AG04450 (cell line): ENCODE results near the gene CDH26. TPM values are rescaled to one million over a fixed set of nuclear protein-coding genes. Genes with fewer than 3 reads are reported as not detected.

Source experiments
- CTCF ChIA-PET: fragments of 300-600, 350-600 bp; formaldehyde crosslinking; extraction: SDS; loops from one replicate; lab custom pipeline; 2022; ENCODE audit warnings: antibody characterized with exemption, inconsistent platforms; lab: Charles Lee
- POLR2A ChIA-PET: fragments of 350-600 bp; formaldehyde crosslinking; extraction: SDS; loops from one replicate; lab custom pipeline; 2021; ENCODE audit warnings: antibody characterized with exemption, inconsistent platforms; lab: Yijun Ruan, JAX
- DNase-seq: peaks from one replicate; pipeline ENCODE4 v3.0.0-alpha.2; 2011; ENCODE audit warnings: low read depth, low spot score
- H3K27ac ChIP-seq: one replicate; pipeline ENCODE4 v1.5.1; 2012; ENCODE audit warnings: low read depth, low read length, control low read depth
- H3K27me3 ChIP-seq: one replicate; pipeline ENCODE4 v1.6.0; 2012; ENCODE audit warnings: low read length; ENCODE audit not compliant: control insufficient read depth, insufficient read depth
- H3K4me3 ChIP-seq: 2 replicates; pipeline ENCODE4 v1.5.1; 2011; ENCODE audit warnings: mild to moderate bottlenecking, low read depth, low read length, control low read depth
- H3K9me3 ChIP-seq: 2 replicates; pipeline ENCODE4 v1.5.1; 2012; ENCODE audit warnings: low read length; ENCODE audit not compliant: control insufficient read depth, insufficient read depth
- polyA plus RNA-seq: library from polyadenylated mRNA; depleted of rRNA; stranded (reverse); fragments of >200 nt; gene quantifications from 2 replicates; pipeline ENCODE4 v1.2.3, GENCODE V29; 2011
- TF ChIP-seq, protein P1 (sequence below): IDR thresholded peaks from 2 replicates; pipeline ENCODE4 v1.5.1; 2011; ENCODE audit warnings: low read depth, low read length, control low read depth, inconsistent platforms

CDH26 gene
- polyA plus RNA-seq, 1 experiment = 0.10 TPM

DNA sequence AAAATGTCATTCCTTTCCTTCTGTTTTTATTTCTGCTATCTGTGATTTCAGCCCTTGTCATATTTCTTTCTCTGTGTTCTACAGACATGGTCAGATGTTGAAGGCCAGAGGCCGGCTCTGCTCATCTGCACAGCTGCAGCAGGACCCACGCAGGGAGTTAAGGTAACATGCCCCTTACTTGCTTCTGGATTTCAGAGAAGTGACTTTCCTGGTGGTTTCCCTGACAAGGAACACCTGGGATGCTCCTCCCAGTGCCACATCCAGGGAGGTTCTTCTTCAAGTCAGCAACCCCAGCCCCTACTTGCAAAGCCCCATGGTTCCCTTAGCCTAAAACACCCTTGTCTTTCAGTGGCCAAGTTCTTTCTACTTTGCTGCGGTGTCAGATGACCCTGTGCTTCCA, 41.3 kb downstream of the CDH26 start:
- H3K27me3 ChIP-seq = peaks cover 14% of the 10 kb centered on the region
- DNase-seq = no peak
- no peak overlapping the region for H3K4me3 ChIP-seq
- ChIA-PET POLR2A (no interaction called here), CTCF (interaction anchor here (1.5 kb wide), 2 partner anchors 65 to 464 kb away, joined by 4 read pairs; no protein-coding TSS in a partner anchor)
- H3K9me3 ChIP-seq = no peaks in the 10 kb centered on the region
- no peak overlapping the region for H3K27ac ChIP-seq
- TF ChIP-seq, protein P1, sequence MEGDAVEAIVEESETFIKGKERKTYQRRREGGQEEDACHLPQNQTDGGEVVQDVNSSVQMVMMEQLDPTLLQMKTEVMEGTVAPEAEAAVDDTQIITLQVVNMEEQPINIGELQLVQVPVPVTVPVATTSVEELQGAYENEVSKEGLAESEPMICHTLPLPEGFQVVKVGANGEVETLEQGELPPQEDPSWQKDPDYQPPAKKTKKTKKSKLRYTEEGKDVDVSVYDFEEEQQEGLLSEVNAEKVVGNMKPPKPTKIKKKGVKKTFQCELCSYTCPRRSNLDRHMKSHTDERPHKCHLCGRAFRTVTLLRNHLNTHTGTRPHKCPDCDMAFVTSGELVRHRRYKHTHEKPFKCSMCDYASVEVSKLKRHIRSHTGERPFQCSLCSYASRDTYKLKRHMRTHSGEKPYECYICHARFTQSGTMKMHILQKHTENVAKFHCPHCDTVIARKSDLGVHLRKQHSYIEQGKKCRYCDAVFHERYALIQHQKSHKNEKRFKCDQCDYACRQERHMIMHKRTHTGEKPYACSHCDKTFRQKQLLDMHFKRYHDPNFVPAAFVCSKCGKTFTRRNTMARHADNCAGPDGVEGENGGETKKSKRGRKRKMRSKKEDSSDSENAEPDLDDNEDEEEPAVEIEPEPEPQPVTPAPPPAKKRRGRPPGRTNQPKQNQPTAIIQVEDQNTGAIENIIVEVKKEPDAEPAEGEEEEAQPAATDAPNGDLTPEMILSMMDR = no peak

DNA sequence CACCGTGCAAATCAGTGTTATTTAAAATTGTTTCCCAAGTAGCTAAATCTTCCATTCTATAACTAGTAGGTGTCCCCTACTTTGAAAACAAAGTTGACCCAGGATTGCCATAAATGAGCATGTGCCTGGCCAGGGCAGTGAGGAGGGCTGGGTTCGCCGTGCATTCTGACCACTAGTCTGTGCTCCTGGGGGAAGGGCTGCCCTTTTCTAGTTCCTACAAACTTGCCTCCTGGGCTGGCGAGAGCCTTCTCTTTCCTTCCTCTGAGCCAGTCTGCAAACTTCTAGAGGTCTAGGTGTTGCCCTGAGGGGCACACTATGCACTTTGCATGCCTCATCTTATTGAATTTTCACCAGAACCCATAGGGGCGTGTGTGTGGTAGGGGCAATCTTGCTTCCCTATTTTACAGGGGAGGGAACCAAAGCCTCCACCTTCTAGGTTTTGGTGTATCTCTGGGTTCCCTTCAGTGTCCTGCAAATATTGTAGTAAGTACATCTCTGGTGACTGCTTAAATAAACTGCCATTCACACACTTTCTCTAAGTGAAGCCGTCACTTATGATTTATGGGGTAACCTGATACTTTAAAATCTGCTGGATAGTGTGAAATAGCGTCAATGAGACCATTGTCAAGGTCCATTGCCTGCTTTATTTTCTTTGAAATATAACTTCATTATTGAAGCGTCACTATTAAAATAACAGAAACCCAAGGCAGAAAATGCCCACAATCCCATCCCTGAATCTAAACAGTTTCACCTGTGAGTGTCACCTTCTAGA, 42.2 kb downstream of the CDH26 start:
- ChIA-PET CTCF (no interaction called here), POLR2A (no interaction called here)
- H3K27me3 ChIP-seq = peaks cover 11% of the 10 kb centered on the region
- H3K27ac ChIP-seq = no peak overlapping the region
- TF ChIP-seq, protein P1 = no peak
- no peaks in the 10 kb centered on the region for H3K9me3 ChIP-seq
- no peak overlapping the region for H3K4me3 ChIP-seq
- no peak for DNase-seq

DNA sequence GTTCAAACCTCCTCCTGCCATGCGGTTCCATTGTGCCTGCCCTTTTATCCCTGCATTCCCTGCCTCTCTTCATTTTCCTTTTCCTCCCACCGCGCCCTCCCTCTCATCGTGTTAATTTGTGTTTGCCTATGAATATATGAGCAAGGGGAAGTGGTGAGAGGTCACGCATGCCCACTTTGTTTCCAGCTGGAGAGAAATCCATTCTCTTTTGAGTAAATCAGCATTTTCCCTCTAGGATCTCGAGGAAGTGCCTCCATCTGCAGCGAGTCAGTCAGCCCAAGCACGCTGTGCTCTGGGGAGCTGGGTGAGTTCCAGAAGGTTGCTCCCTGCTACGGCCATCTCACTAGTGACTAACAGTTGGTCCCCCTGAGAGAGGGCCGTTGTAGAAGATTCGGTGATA, 42.9 kb downstream of the CDH26 start:
- ChIA-PET POLR2A (no interaction called here), CTCF (no interaction called here)
- TF ChIP-seq, protein P1 = no peak
- DNase-seq = no peak
- Histone ChIP-seq H3K27me3 (peaks cover 6% of the 10 kb centered on the region), H3K9me3 (no peaks in the 10 kb centered on the region), H3K4me3 (no peak overlapping the region), H3K27ac (no peak overlapping the region)

DNA sequence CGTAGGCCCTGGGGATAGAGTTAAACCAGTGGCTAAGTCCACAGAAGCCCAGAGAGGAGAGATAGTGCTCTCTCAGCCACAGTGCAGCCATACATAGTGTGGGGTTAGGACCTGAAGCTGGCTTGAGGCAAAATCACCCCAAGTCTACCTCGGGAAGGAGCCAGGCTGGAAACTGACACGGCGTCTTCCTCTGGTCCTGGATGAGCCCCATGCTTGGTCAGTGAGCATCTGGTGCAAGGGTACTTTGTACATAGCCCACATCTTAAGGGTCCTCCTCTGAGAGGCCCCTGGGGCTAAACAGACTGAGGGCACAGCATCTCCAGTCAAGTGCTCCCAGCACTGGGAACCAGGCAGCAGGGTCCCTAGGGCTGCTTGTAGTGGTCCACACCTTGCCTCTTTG, 45.6 kb downstream of the CDH26 start:
- ChIA-PET POLR2A (no interaction called here), CTCF (no interaction called here)
- TF ChIP-seq, protein P1 = no peak

DNA sequence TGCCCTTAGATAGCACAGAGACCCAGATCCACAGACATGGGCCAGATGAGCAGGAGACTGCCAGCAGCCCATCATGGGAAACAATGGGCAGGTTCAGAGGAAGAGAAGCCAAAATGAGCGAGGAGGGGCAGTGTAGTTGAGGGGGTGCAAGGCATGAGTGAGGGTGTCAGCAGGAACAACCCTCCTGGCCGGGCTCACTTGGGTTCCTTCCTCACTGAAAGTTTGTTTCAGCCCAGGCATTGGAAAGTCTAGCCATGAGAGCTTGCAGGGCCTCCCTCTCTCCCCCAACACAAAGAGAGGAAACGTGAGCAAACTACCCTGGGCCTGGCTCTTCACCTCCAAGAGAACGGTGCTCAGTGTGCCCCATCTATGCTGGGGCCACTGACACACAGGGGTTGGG, 48.0 kb downstream of the CDH26 start:
- peaks cover 8% of the 10 kb centered on the region for H3K27me3 ChIP-seq
- TF ChIP-seq, protein P1 = no peak
- H3K4me3 ChIP-seq = no peak overlapping the region
- no peak for DNase-seq
- ChIA-PET CTCF (interaction anchor here (1.0 kb wide), 1 partner anchor 51 kb away, joined by 3 read pairs; no protein-coding TSS in a partner anchor), POLR2A (no interaction called here)
- no peak overlapping the region for H3K27ac ChIP-seq
- H3K9me3 ChIP-seq = no peaks in the 10 kb centered on the region

More for the DNA sequence above, 45.6 kb downstream of the CDH26 start:
- H3K4me3 ChIP-seq = no peak overlapping the region
- no peak overlapping the region for H3K27ac ChIP-seq
- H3K9me3 ChIP-seq = no peaks in the 10 kb centered on the region
- DNase-seq = no peak
- H3K27me3 ChIP-seq = peaks cover 6% of the 10 kb centered on the region
